Smooth muscle cell (in vitro differentiated cells): ENCODE measurements around the gene SLC8A3. TPM values are rescaled to one million over a fixed set of nuclear protein-coding genes. Genes with fewer than 3 reads are reported as not detected.
"Not testable (repeated sequence)": the region's sequence is repeated elsewhere in the genome, so short reads cannot be mapped to it uniquely, and the experiment has no call there.

Experiments used
- DNase-seq: peaks from one replicate; lab custom pipeline; 2025; ENCODE audit not compliant: unreplicated experiment; lab: John Stamatoyannopoulos, UW
- H2AFZ ChIP-seq: fragments of 200-600 bp; sonication (generic); 2 replicates; pipeline ENCODE4 v1.6.0; 2016; ENCODE audit warnings: antibody characterized with exemption, low read depth, mild to moderate bottlenecking
- H3F3A ChIP-seq: fragments of 200-600 bp; sonication (generic); 2 replicates; pipeline ENCODE4 v1.6.0; 2017; ENCODE audit warnings: antibody characterized with exemption, low read depth
- H3K27ac ChIP-seq: fragments of 200-600 bp; sonication (generic); 2 replicates; pipeline ENCODE4 v1.5.1; 2016; ENCODE audit warnings: low read depth, mild to moderate bottlenecking
- H3K27me3 ChIP-seq: fragments of 200-600 bp; sonication (generic); 2 replicates; pipeline ENCODE4 v1.6.1; 2016; ENCODE audit warnings: low read depth, mild to moderate bottlenecking
- H3K36me3 ChIP-seq: fragments of 200-600 bp; sonication (generic); 2 replicates; pipeline ENCODE4 v1.5.1; 2016; ENCODE audit warnings: low read depth
- H3K4me1 ChIP-seq: fragments of 200-600 bp; sonication (generic); 2 replicates; pipeline ENCODE4 v1.5.1; 2016; ENCODE audit warnings: low read depth
- H3K4me2 ChIP-seq: fragments of 200-600 bp; sonication (generic); 2 replicates; pipeline ENCODE4 v1.6.0; 2016; ENCODE audit warnings: mild to moderate bottlenecking
- H3K4me3 ChIP-seq: fragments of 200-600 bp; sonication (generic); 2 replicates; pipeline ENCODE4 v1.5.1; 2016; ENCODE audit warnings: mild to moderate bottlenecking
- H3K79me2 ChIP-seq: fragments of 200-600 bp; sonication (generic); 2 replicates; pipeline ENCODE4 v1.6.0; 2016; ENCODE audit warnings: low read depth, mild to moderate bottlenecking
- H3K9ac ChIP-seq: fragments of 200-600 bp; sonication (generic); 2 replicates; pipeline ENCODE4 v1.6.0; 2016; ENCODE audit warnings: low read depth
- H3K9me3 ChIP-seq: fragments of 200-600 bp; sonication (generic); replicated peaks from 2 replicates; pipeline ENCODE4 v1.5.1; 2016; ENCODE audit warnings: low read depth
- H4K20me1 ChIP-seq: fragments of 200-600 bp; sonication (generic); 2 replicates; pipeline ENCODE4 v1.6.0; 2016; ENCODE audit warnings: low read depth
- WGBS: methylation state at CpG from one replicate; pipeline ENCODE4 v1.1.7; 2016; ENCODE audit warnings: low lambda C conversion rate; 5-methylcytosine and 5-hydroxymethylcytosine counted together
- polyA plus RNA-seq: library from polyadenylated mRNA; unstranded; fragments of >200 nt; fragmentation: Nextera tagmentation; extraction: Ambion mirVana; gene quantifications from 2 replicates; pipeline ENCODE4 v1.2.1, GENCODE V29; 2016
- total RNA-seq: library from RNA; depleted of rRNA; stranded (reverse); fragments of >200 nt; gene quantifications from 2 replicates; pipeline ENCODE4 v1.2.3, GENCODE V29; 2014
- TF ChIP-seq, protein P1 (sequence below): fragments of 200-600 bp; sonication (generic); IDR thresholded peaks from 2 replicates; pipeline ENCODE4 v1.5.1; 2017; ENCODE audit warnings: borderline replicate concordance, mild to moderate bottlenecking, antibody characterized with exemption; ENCODE audit not compliant: insufficient read depth, poor library complexity, severe bottlenecking

The SLC8A3 gene
- total and polyA plus RNA-seq, 2 experiments from 2014 or later, result not detected

DNA sequence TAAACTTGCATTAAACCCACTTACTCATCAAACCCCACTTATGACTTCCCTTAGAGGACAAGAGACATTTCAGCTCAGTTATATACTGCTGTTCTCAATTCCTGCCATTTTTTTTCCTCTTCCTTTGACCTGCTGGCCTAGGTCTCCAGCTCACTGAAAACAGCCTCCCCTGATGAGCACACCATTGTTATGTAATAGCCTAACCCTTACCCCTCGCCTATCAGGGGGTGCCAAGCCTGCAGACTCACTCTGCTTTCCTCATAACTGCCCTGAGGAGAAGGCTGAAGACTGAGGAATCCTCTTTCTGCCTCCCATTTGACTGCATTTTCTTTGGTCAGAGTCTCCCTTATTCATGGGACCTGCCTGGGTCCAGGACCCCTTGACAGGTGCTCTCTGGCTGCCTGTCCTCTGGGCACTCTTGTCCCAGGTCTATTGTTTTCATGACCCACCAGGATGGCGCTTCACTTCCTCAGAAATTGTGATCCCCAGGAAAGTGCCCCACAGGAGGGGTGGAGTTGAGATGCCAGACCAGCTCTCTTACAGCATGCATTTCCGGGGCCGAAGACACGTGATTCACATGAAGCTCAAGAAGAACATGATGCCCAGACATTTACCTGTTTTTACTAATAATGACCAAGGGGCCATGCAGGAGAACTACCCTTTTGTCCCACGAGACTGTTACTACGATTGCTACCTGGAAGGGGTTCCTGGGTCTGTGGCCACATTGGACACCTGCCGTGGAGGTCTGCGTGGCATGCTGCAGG lies 41.3 kb upstream of the SLC8A3 start:
- not testable (repeated sequence) for H3K79me2 ChIP-seq, H3F3A ChIP-seq, H4K20me1 ChIP-seq, H3K27me3 ChIP-seq, H3K4me3 ChIP-seq, H3K9me3 ChIP-seq, DNase-seq, H3K9ac ChIP-seq, H3K27ac ChIP-seq, H3K4me2 ChIP-seq, H3K36me3 ChIP-seq, H3K4me1 ChIP-seq, H2AFZ ChIP-seq
- WGBS, result 76% methylated on average over 9 of the region's 9 CpGs

DNA sequence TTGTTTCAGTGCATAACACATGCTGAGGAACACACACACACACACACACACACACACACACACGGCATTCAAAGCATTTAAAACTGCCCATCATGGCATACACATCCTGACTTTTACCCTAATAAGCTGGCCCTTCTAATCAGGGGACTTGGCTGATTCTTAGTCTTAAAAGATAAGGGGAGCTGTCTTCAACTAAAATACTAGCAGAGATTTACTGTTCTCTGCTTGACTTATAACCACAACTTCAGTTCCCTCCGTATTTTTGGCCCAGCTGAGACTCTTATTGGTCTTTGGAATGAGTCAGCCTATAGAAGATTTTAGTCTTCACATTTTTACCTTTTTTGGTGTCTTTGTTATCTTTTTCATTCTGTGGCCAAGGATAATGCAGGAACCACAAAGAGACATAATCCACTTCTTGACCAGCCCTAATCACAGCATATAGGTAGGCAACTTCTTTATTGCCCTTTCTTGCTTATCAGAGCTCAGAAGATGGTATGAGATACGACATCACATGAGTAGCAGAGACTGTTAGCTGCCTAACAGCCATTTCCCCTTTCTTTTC lies 25.1 kb upstream of the SLC8A3 start:
- no peaks in the 10 kb centered on the region for H3K79me2 ChIP-seq
- H3K9me3 ChIP-seq, result no peaks in the 10 kb centered on the region
- DNase-seq, result no peak
- H3K4me2 ChIP-seq, result no peak overlapping the region
- 23% methylated on average over 3 of the region's 3 CpGs for WGBS
- H3F3A ChIP-seq, result no peaks in the 10 kb centered on the region
- peaks cover 22% of the 10 kb centered on the region for H3K27me3 ChIP-seq
- H3K36me3 ChIP-seq, result no peaks in the 10 kb centered on the region
- no peak overlapping the region for H3K27ac ChIP-seq
- TF ChIP-seq, protein P1, sequence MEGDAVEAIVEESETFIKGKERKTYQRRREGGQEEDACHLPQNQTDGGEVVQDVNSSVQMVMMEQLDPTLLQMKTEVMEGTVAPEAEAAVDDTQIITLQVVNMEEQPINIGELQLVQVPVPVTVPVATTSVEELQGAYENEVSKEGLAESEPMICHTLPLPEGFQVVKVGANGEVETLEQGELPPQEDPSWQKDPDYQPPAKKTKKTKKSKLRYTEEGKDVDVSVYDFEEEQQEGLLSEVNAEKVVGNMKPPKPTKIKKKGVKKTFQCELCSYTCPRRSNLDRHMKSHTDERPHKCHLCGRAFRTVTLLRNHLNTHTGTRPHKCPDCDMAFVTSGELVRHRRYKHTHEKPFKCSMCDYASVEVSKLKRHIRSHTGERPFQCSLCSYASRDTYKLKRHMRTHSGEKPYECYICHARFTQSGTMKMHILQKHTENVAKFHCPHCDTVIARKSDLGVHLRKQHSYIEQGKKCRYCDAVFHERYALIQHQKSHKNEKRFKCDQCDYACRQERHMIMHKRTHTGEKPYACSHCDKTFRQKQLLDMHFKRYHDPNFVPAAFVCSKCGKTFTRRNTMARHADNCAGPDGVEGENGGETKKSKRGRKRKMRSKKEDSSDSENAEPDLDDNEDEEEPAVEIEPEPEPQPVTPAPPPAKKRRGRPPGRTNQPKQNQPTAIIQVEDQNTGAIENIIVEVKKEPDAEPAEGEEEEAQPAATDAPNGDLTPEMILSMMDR, result no peak
- no peaks in the 10 kb centered on the region for H4K20me1 ChIP-seq
- no peak overlapping the region for H2AFZ ChIP-seq
- H3K4me1 ChIP-seq, result peaks cover 6% of the 10 kb centered on the region
- H3K9ac ChIP-seq, result no peak overlapping the region
- no peak overlapping the region for H3K4me3 ChIP-seq

DNA sequence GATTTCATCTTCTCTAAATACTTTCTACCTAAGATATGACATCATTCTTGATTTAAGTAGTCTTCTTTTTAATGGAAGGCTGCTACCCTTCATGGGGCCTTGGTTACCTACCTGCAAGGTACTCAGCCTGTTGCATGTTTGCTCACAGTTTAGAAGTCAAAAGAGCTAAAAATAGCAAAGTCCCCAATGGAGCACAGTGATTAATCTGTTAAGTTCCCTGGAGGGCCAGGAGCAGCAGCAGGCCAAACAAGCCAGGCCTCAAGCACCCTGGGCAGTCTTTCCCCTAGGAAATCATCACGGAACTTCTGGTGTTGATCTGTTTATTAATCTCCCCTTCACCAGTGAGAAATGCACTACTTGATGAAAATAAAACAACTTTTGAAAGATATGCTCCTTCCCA lies 24.0 kb upstream of the SLC8A3 start:
- no peaks in the 10 kb centered on the region for H4K20me1 ChIP-seq
- H3K27ac ChIP-seq, result no peak overlapping the region
- no peaks in the 10 kb centered on the region for H3F3A ChIP-seq
- peaks cover 16% of the 10 kb centered on the region for H3K27me3 ChIP-seq
- 45% methylated on average over 1 of the region's 1 CpG for WGBS
- no peak for DNase-seq
- no peak overlapping the region for H3K9ac ChIP-seq
- H3K4me3 ChIP-seq, result no peak overlapping the region
- no peaks in the 10 kb centered on the region for H3K36me3 ChIP-seq
- H3K4me2 ChIP-seq, result no peak overlapping the region
- H3K9me3 ChIP-seq, result no peaks in the 10 kb centered on the region
- H3K4me1 ChIP-seq, result peaks cover 6% of the 10 kb centered on the region
- TF ChIP-seq, protein P1, result no peak
- no peaks in the 10 kb centered on the region for H3K79me2 ChIP-seq
- H2AFZ ChIP-seq, result no peak overlapping the region

DNA sequence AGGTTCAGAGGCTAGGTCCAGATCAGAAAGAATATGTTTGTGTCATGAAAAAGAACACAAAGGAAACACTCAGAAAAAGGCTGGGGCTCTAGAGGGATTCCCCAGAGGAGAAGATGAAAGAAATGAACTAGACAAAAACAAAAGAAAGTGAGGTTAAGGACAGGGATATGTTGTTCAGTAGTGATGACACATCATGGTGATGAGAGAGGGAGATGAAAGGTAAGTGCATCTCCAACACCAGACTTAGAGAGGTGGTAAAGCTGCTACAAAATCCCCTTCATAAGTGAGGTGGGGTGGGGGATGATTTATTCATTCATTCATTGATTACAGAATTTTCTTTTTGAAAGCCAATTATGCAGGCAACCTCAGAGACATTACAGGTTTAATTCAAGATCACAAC lies 19.6 kb upstream of the SLC8A3 start:
- no peaks in the 10 kb centered on the region for H3K36me3 ChIP-seq
- peaks cover 14% of the 10 kb centered on the region for H3K27me3 ChIP-seq
- H3K9me3 ChIP-seq, result no peaks in the 10 kb centered on the region
- no peak overlapping the region for H2AFZ ChIP-seq
- peaks cover 6% of the 10 kb centered on the region for H3K4me1 ChIP-seq
- H3K79me2 ChIP-seq, result no peaks in the 10 kb centered on the region
- H3K4me3 ChIP-seq, result no peak overlapping the region
- H3K4me2 ChIP-seq, result no peak overlapping the region
- no peaks in the 10 kb centered on the region for H4K20me1 ChIP-seq
- DNase-seq, result no peak
- no peak overlapping the region for H3K9ac ChIP-seq
- TF ChIP-seq, protein P1, result no peak
- H3F3A ChIP-seq, result no peaks in the 10 kb centered on the region
- H3K27ac ChIP-seq, result no peak overlapping the region
